C4-2B (cell line): ENCODE data around the gene CDK3.

Experiments
- ZFX ChIP-seq: fragments of 450-650 bp; IDR thresholded peaks from 2 replicates; pipeline ENCODE4 v1.6.1; 2017
- TF ChIP-seq, protein P1 (sequence below): fragments of 450-650 bp; conservative IDR thresholded peaks from 2 replicates; pipeline ENCODE4 v1.5.1; 2017; ENCODE audit warnings: mild to moderate bottlenecking

DNA sequence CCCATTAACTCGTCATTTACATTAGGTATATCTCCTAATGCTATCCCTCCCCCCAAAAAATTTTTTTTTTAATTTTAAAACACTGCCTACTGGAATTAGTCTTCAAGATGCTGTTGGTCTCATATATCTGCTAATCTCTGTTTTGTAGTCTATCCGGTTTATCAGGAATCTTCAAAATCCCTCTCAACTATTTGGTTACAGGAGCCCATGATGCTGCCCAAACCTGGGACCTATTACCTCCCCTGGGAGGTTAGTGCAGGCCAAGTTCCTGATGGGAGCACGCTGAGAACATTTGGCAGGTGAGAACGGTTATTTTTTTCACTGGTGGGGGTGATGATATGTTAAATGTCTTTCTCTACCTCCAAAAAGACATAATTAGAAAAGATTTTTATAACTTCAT lies 14.7 kb upstream of the CDK3 start:
- TF ChIP-seq, protein P1, sequence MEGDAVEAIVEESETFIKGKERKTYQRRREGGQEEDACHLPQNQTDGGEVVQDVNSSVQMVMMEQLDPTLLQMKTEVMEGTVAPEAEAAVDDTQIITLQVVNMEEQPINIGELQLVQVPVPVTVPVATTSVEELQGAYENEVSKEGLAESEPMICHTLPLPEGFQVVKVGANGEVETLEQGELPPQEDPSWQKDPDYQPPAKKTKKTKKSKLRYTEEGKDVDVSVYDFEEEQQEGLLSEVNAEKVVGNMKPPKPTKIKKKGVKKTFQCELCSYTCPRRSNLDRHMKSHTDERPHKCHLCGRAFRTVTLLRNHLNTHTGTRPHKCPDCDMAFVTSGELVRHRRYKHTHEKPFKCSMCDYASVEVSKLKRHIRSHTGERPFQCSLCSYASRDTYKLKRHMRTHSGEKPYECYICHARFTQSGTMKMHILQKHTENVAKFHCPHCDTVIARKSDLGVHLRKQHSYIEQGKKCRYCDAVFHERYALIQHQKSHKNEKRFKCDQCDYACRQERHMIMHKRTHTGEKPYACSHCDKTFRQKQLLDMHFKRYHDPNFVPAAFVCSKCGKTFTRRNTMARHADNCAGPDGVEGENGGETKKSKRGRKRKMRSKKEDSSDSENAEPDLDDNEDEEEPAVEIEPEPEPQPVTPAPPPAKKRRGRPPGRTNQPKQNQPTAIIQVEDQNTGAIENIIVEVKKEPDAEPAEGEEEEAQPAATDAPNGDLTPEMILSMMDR, result no peak
- no peak for TF ChIP-seq ZFX
